ENCODE measurements around the gene C1orf210.

C1orf210 gene

DNA sequence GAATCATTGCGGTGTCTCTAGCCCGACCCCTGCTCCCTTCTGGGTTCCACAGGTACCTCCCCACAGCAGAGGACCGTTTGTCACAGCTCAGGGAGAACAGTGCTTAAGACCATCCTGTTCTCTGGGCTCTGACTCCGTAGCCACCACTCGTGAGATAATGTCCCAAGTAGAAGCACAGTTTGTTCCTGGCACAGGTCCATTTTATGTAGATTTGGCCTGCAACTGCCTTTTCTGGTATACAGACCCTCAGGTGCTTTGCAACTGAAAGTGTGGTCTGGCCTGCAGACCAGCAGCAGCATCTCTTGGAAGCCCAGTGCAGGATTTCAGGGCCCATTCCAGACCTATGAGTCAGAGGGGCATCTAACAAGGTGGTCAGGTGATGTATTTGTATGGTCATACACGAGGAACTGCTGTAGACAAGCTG, 44.0 kb downstream of the C1orf210 start:
- DNase-seq = no peak

GRCh38 chr1:43239484-43239883, 45.9 kb downstream of the C1orf210 start:
- no peak for DNase-seq

- no peak for DNase-seq
These were observed 46.4 kb downstream of the C1orf210 start for GRCh38 chr1:43238991-43239469.

GRCh38 chr1:43238085-43238484, 47.3 kb downstream of the C1orf210 start:
- DNase-seq = peak; percentile 52

DNA sequence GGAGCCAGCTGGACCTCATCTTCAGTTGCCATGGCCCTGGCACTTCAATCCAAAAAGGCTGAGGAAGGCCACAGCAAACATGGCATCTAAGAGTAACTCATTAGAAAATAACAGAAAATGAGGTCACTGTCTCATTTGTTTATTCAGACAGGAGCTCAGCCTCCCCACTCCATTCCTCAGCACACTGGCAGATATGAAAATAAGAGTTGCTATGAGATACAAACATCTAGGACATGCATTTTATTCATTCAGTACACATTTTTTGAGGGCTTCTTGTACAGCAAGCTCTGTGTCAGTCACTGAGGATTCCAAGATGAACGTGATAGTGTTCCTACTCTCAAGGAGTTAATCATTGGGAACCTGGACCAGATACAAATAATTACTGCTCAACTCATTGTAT, 48.3 kb downstream of the C1orf210 start:
- DNase-seq = no peak

DNA sequence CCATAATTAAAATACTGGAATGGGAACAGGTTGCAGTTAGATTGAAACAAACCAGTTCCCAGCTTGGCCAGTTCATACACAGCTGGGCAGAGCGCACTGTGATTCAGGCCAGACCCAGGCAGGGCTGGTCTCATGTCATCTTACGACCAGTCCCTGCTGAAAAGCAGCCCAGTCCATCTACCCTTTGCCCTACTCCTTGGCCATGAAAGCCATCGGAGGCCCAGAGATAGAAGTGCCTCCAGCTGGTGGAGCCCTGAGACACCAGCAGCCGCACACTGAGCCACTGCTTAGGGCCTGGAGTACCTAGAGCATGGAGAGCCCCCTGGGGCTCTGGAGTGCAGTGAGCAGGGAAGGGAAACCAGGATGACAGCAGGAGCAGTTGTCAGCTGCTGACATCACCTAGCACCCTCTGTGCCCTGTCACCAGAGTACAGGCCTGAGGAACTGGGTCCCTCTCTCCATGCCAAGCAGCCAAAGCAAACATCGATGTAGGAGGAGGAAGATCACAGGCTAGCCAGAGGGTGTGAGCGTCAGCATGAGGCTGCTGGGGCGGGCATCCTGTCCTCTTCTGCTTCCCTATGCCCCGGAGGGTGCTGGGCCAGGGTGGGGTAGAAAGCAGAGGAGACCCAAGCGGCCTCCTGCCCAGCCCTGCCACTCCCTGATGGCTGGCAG, 49.8 kb downstream of the C1orf210 start:
- DNase-seq = no peak

- DNase-seq = no peak
These were observed 50.3 kb downstream of the C1orf210 start for GRCh38 chr1:43235040-43235439.

- no peak for DNase-seq
These were observed 51.1 kb downstream of the C1orf210 start for GRCh38 chr1:43234267-43234666.

- DNase-seq = no peak
These were observed 51.8 kb downstream of the C1orf210 start for GRCh38 chr1:43233631-43234030.

DNA sequence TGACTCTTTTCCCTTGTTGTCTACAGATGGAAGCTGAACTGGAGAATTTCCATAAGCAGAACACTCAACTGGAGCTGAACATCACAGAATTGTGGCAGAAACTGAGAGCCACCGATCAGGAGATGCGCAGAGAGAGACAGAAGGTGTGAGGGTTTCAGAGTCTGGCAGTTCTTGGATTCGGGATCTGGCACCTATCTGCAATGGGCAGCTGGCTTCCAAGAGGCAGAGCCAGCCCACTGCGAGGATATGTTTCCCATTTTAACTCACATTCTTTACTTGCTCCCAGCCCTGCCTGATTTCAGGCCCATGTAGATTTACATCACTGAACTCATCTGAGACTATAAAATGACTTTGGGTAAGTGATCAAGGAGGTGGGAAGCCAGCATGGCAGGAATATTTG, 52.9 kb downstream of the C1orf210 start:
- no peak for DNase-seq

GRCh38 chr1:43232074-43232473, 53.3 kb downstream of the C1orf210 start:
- DNase-seq = no peak
